NT2/D1 (cell line): Measurements from ENCODE around the gene DACH1.

Experiments
- SUZ12 ChIP-seq: IDR thresholded peaks from 2 replicates; pipeline ENCODE4 v1.6.1; 2011; ENCODE audit not compliant: insufficient read length, insufficient read depth; ENCODE audit errors: extremely low read depth
- YY1 ChIP-seq: IDR thresholded peaks from 2 replicates; pipeline ENCODE4 v1.6.1; 2011; ENCODE audit not compliant: insufficient read length, insufficient read depth
- ZNF274 ChIP-seq: IDR thresholded peaks from 2 replicates; pipeline ENCODE4 v1.6.1; 2011; ENCODE audit warnings: mild to moderate bottlenecking, low read depth, low read length

- TF ChIP-seq ZNF274, result no peak
- no peak for TF ChIP-seq YY1
- no peak for TF ChIP-seq SUZ12
Observed at GRCh38 chr13:71483733-71484132, 383.3 kb downstream of the DACH1 start.
